Esophagus squamous epithelium (tissue), 5 donors: Measurements from ENCODE around the gene MTFMT. TPM values are rescaled to one million over a fixed set of nuclear protein-coding genes. Genes with fewer than 3 reads are reported as not detected.

ENCODE experiments used
- DNase-seq: peaks from one replicate; lab custom pipeline; 2025; lab: John Stamatoyannopoulos, UW
- H3K27ac ChIP-seq, 4 donors: fragments of 200-600 bp; sonication (generic); one replicate each; pipeline ENCODE4 v1.5.1; 2016 to 2019; ENCODE audit warnings: mild to moderate bottlenecking in 1 of 4
- H3K27me3 ChIP-seq, 4 donors: fragments of 200-600 bp; sonication (generic); 1 replicate in 3 of 4; 2 replicates in 1 of 4; pipeline versions ENCODE4 v1.5.1 to v1.6.0; 2017 to 2021; ENCODE audit warnings: antibody characterized with exemption in 1 of 4
- H3K36me3 ChIP-seq, 3 donors: fragments of 200-600 bp; sonication (generic); one replicate each; pipeline ENCODE4 v1.5.1; 2016 to 2019
- H3K4me1 ChIP-seq, 3 donors: fragments of 200-600 bp; sonication (generic); one replicate each; pipeline ENCODE4 v1.5.1; 2017 to 2019
- H3K4me3 ChIP-seq, 4 donors: fragments of 200-600 bp; sonication (generic); 1 replicate in 3 of 4; 2 replicates in 1 of 4; pipeline ENCODE4 v1.5.1; 2016 to 2019; ENCODE audit warnings: mild to moderate bottlenecking in 2 of 4, moderate library complexity in 1 of 4
- H3K9me3 ChIP-seq, 3 donors: fragments of 200-600 bp; sonication (generic); one replicate each; pipeline ENCODE4 v1.5.1; 2016 to 2019
- CTCF ChIP-seq, 6 experiments: fragments of 450-650 bp in 4 of 6; fragments of 200-600 bp in 2 of 6; sonication (generic) in 2 of 6; IDR thresholded peaks; one replicate each; pipeline ENCODE4 v1.5.1; 2016 to 2019; ENCODE audit warnings: antibody characterized with exemption in 6 of 6, mild to moderate bottlenecking in 4 of 6, moderate library complexity in 4 of 6
- POLR2A ChIP-seq, 4 donors: fragments of 450-650 bp; IDR thresholded peaks; one replicate each; pipeline ENCODE4 v1.6.1; 2017; ENCODE audit warnings: antibody characterized with exemption in 4 of 4, mild to moderate bottlenecking in 4 of 4, moderate library complexity in 3 of 4
- WGBS, 2 donors: methylation state at CpG; one replicate each; pipeline ENCODE4 v1.1.5; 2018; 5-methylcytosine and 5-hydroxymethylcytosine counted together
- intact Hi-C: fragments of 100-400 bp; cut with DNase I; formaldehyde crosslinking; loops from one replicate; pipeline ENCODE4 v1.15.0; 2022
- total RNA-seq, 4 donors: library from RNA; depleted of rRNA; stranded (reverse); fragments of >200 nt; gene quantifications; one replicate each; pipeline ENCODE4 v1.1.0, GENCODE V29; 2016
- donor health status: DM: yes; HTN: yes; CAD: no.

The MTFMT gene
- total RNA-seq, 4 donors from 2014 or later = 12.8 to 21.0 (median 17.8) TPM

- no peak for DNase-seq
- peaks cover 0 to 14% (median 7%) of the 10 kb centered on the region in 3 donors for H3K4me1 ChIP-seq
- 74 to 77% methylated on average over 2 to 3 of the region's 5 CpGs for WGBS, 2 donors
- intact Hi-C loops = no loop called here
- H3K27me3 ChIP-seq = no peaks in the 10 kb centered on the region
- no peaks in the 10 kb centered on the region for H3K36me3 ChIP-seq
- no peaks in the 10 kb centered on the region for H3K9me3 ChIP-seq
- H3K27ac ChIP-seq = no peak overlapping the region
- H3K4me3 ChIP-seq = no peak overlapping the region
- TF ChIP-seq CTCF (IDR thresholded peaks at IDR 0.05) = no peak
- TF ChIP-seq POLR2A (IDR thresholded peaks at IDR 0.05) = no peak
Measured at GRCh38 chr15:65038836-65039235, 9.4 kb upstream of the MTFMT start.

DNA sequence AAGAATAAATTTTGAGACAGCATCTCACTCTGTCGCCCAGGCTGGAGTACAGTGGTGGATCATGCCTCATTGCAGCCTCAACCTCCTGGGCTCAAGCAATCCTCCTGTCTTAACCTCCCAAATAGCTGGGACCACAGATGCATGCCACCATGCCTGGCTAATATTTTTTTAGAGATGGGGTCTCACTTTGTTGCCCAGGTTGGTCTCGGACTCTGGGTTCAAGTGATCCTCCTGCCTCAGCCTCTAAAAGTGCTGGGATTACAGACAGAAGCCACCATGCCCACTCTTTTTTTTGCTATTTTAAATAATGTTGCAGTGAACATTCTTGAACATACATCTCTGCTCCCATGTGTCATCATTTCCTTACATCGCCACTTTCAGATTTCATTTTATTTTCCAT lies 9.0 kb upstream of the MTFMT start:
- 92 to 93% methylated on average over 3 of the region's 3 CpGs for WGBS, 2 donors
- H3K9me3 ChIP-seq = no peaks in the 10 kb centered on the region
- intact Hi-C loops = no loop called here

DNA sequence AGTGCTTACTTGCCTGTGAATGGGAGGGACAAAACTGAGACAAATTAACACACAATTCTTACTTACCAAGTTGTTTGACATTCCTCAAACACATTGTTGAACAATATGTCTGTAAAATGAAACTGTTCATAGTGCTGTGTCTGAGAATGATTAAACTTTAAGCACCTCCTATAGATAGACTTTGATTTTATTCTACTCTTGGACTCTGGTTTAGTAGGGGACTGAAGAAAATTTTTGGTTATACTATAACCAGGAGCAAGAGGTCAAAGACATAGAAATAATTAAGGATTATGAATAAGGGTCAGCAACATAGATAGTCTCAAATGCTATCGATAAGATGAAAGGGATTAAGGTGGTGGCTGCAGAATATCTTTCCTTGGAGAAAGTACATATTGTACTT lies 7.9 kb upstream of the MTFMT start:
- WGBS, 2 donors = 84 to 85% methylated on average over 1 of the region's 1 CpG
- intact Hi-C loops = no loop called here

More for the DNA sequence above, 9.0 kb upstream of the MTFMT start:
- Histone ChIP-seq H3K36me3 (no peaks in the 10 kb centered on the region), H3K4me1 (peaks cover under 1 to 14% (median 7%) of the 10 kb centered on the region in 3 donors), H3K4me3 (no peak overlapping the region), H3K27me3 (no peaks in the 10 kb centered on the region), H3K27ac (no peak overlapping the region)
- TF ChIP-seq POLR2A (IDR thresholded peaks at IDR 0.05) = no peak
- no peak for TF ChIP-seq CTCF (IDR thresholded peaks at IDR 0.05)
- no peak for DNase-seq

GRCh38 chr15:65034719-65035118 lies 5.3 kb upstream of the MTFMT start:
- H3K27me3 ChIP-seq = no peaks in the 10 kb centered on the region
- H3K4me1 ChIP-seq = peaks cover 2 to 17% (median 5%) of the 10 kb centered on the region in 3 donors
- 58 to 76% methylated on average over 9 to 11 of the region's 11 CpGs for WGBS, 2 donors
- no peaks in the 10 kb centered on the region for H3K36me3 ChIP-seq
- TF ChIP-seq POLR2A (IDR thresholded peaks at IDR 0.05) (no peak), CTCF (IDR thresholded peaks at IDR 0.05) (no peak)
- DNase-seq = no peak
- H3K4me3 ChIP-seq = no peak overlapping the region
- intact Hi-C loops = no loop called here
- H3K9me3 ChIP-seq = no peaks in the 10 kb centered on the region
- H3K27ac ChIP-seq = no peak overlapping the region

More for the DNA sequence above, 7.9 kb upstream of the MTFMT start:
- no peak overlapping the region for H3K27ac ChIP-seq
- H3K4me3 ChIP-seq = no peak overlapping the region
- no peaks in the 10 kb centered on the region for H3K27me3 ChIP-seq
- no peaks in the 10 kb centered on the region for H3K9me3 ChIP-seq
- no peak for TF ChIP-seq POLR2A (IDR thresholded peaks at IDR 0.05)
- H3K36me3 ChIP-seq = no peaks in the 10 kb centered on the region
- DNase-seq = no peak
- H3K4me1 ChIP-seq = peaks cover 2 to 13% (median 5%) of the 10 kb centered on the region in 3 donors

GRCh38 chr15:65033659-65034269 lies 4.3 kb upstream of the MTFMT start:
- no peak for DNase-seq
- 1 to 15% methylated on average over 4 of the region's 4 CpGs for WGBS, 2 donors

More at GRCh38 chr15:65033659-65034269, 4.3 kb upstream of the MTFMT start:
- no peak overlapping the region for H3K27ac ChIP-seq
- H3K9me3 ChIP-seq = no peaks in the 10 kb centered on the region
- H3K4me1 ChIP-seq = peaks cover 2 to 22% (median 5%) of the 10 kb centered on the region in 3 donors
- H3K4me3 ChIP-seq = no peak overlapping the region
- no peaks in the 10 kb centered on the region for H3K27me3 ChIP-seq
- peak in 5 of 6 experiments; percentile 26 to 61 (median 48) for TF ChIP-seq CTCF (IDR thresholded peaks at IDR 0.05)
- no peak for TF ChIP-seq POLR2A (IDR thresholded peaks at IDR 0.05)
- H3K36me3 ChIP-seq = no peaks in the 10 kb centered on the region
- intact Hi-C loops = no loop called here
